HG03064 (cell line): ENCODE measurements around the gene NUP62CL.

Source experiments
- ATAC-seq: cut with Tn5 transposase; IDR thresholded peaks from one replicate; pipeline ENCODE4 v1.9.1; 2021; ENCODE audit warnings: low read depth; ENCODE audit not compliant: unreplicated experiment

Gene NUP62CL

DNA sequence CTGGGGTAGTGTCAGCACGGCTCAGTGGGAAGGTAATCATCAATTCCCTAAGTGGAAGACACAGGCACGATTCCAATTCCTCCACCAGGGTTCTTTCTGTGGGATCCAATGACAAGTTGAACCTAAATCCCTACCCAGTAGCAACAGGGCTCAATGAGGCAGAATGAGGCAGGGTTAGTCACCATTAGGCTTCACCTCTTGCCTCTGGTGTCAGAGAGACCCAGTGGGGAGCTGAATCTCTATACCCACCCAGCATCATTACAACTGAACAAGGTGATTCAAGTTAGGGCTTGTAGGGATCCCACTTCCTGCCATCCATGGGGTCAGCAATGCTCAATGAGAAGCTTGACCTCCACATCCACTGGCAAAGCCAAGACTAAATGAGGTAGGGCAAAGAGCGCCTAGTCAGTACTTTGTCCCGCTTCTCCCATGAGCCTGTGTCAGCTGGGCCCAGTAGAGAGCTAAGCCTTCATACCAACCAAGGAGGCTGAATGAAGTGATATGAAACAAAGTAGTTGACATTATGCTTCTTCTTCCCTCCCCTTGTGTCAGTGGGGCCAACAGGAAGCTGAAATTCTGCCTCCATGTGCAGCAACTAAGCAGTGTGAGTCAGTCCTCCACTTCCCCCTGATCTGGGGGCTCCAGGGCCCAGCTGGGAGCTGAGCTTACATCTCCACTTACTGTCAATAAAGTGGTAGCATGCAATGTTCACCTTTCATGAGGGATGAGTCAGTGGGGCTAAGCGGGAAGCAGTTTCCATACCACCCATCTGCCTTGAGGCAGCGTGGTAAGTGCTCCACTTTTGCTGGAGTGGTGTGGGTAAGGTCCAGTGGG is 51.2 kb downstream of the NUP62CL start:
- no peak for ATAC-seq

DNA sequence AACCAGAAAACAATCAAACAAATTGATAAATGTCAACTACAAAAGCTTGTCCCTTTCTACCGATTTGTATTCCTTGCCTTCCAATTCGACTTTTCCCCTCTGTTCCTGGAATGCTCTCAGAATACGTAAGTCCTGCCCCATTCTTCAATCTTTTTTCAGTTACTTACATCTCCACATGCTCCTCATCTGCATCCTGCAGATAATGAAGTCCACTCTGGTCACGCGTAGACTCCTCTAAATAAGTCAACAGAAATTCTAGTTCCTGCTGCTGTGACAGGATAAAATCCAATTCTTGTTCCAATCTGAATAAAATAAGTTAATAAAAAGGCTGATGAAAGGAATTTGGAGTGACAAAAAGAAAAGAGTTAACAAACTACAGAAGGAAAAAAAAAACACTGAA is 53.2 kb downstream of the NUP62CL start:
- no peak for ATAC-seq

DNA sequence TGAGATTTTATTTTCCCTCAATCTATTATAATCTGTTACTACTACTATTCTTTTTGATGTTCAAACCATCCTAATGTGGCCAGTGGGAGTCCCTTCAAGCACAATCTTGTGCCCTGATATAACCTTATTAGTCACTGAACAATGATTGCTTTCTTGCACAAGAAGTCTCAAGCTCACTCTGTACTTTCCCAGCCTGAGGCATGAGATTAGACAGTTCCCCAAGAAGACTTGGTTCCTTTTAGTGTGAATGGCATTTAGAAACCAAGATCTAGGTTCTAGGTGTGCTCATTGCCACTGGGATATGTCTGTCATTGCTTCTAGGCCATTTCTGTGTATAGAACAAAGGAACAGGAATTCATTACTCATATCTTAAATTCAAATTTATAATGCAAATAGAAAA is 59.6 kb downstream of the NUP62CL start:
- no peak for ATAC-seq

DNA sequence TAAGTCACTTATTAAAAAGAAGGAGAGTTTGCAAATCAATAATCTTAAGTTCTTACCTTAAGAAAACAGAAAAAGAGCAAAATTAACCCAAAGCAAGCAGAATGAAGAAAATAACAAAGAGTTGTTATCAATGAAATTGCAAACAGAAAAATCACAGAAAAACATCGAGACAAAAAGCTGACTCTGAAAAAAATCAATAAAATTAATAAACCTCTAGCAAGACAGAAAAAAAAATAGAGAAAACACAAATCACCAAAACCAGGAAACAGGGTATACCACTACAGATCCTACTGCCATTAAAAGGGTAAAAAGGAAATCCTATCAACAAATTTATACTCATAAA is 70.3 kb downstream of the NUP62CL start:
- no peak for ATAC-seq

DNA sequence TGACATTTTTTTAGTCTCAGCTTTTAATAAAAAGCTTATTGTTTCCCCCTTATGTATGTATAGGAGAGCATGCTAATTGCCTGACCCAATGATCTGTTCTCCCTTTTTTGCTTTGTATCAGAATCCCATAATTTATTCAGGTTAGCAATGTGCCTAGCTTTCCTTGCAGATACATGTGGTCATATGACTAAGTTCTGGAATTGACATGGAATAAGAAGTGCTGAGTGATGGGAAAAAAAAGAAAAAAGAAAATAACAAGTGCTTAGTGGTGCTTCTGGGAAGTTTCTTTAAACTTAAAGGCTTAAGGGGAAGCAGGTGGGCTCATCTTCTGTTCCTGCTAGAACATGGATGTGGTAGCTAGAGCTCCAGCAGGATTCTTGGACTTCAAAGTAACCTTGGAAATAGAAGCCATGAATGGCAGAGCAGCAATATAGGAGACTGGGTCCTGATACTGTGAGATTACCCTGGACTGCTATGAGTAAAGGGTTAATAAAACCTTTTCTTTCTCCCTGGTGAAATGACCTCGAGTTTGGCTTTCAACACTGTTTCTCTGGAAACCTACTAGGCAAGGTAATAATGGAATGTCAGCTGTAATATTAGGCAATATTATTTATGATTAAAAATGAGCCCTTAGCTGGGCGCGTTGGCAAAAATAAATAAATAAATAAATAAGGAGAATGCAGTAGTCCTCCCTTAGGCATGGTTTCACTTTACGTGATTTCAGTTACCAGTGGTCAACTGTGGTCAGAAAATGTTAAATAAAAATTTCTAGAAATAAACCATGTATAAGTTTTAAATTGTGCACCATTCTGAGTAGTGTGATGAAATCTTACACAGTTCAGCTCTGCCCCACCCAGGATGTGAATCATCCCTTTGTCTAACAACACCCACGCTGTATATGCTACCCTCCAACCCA is 70.9 kb downstream of the NUP62CL start:
- no peak for ATAC-seq

DNA sequence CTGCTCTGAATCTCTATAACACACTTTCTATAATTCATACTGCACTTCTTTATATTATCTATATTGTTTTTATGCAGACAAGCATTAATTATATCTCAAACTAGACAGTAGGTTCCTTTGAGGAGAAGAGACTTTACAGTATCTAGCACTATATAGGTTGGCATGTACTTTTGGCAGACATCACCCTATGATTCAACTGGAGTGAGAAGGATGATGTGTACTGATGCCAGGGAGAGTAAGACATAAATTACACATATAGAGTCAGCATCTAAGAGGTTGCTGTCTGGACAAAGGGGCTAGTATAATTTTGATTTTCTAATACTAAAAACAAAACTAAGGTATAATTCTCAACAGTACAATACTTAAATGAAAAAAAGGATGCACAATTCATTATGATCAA is 82.5 kb downstream of the NUP62CL start:
- ATAC-seq: no peak

DNA sequence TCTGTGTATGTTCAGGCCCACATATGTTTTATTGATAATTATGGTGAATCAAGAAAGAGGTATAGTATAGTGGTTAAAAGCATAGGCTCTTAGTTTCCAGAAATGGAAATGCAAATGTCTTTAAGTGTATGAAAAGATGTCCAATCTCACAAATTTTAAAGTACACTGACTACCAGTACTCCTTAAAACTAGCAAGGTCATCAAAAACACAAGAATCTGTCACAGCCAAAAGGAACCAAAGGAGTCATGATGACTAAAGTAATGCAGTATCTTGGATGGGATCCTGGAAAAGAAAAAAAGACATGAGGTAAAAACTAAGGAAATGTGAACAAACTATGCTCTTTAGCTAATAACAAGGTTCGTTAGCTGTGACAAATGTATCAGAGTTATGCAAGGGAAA is 87.0 kb downstream of the NUP62CL start:
- no peak for ATAC-seq

DNA sequence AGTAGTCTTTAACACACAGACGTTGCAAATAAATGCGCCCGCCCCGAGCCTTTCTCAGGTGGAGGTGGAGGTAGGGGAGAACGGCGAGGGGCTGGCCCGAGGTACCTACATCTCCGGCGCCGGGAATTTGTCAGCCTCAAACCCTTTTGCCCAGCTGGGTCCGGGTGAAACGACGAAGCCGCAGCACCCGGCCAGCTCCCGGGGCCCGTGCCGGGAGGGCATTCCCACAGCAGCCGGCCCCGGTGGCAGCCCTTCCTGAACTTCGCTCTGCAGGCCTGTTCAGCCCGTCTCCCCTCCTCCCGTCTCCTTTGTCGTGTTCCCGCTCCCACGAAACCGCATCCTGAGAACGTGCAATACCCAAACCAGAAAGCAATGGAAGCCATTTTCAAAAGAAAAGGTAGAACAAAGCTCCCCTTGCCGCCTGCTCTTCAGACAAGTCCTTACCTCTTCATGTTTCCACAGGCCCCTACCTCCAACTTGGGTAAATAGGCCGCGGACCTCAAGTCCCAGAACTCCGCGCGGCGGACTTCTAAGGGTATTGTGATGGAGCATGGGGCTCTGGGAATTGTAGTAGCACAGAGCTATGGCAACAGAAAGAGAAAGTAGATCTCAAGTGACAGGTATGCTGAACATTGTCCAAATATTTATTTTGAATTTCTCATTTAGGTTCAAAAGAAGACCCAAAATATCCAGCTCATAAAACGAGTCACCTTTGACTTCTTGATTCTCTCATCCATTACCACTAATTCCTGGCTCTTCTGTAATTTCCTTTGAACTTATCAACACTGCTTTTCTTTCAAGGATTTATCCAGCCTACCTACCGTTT is 87.7 kb downstream of the NUP62CL start, which contains the start of gene RBM41:
Gene RBM41 (minus strand): TSS at position 501 of the 826 bp plus-strand sequence. CDS start 49 bp downstream, at position 452.
- peak; percentile 97 for ATAC-seq

DNA sequence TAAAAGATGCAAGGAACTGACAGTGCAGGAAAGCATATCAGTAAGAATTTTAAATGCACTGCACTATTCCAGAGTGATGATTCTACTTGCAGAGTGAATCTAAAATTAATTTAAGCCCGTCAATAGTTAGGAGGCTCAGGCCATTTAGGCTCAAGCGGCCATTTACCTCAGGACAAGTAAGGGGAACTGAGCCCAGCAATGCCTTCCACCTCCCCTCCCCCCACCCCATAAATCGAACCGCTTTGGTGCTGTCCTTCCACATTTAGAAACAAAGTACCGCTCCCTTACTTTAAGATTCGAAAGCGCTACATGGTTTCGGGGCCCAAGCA is 88.3 kb downstream of the NUP62CL start:
- no peak for ATAC-seq

DNA sequence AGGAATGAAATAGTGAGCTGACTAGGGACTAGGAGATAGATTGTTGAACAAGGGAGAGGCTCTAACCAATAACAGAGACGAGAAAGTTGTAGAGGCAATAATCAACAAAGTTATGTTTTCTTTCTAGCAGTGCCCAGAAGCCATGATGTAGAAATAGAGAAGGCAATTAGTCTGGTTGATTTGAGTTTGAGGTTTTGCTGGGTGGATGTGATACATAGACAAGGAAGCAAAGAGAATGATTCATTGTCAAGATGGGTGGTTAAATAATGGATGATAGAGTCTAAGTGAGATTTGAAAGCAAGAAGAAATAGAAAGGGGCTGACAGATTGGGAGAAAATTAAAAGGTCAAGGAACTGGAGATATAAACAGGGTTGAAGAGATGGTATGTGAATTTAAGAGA is 98.8 kb downstream of the NUP62CL start:
- no peak for ATAC-seq

DNA sequence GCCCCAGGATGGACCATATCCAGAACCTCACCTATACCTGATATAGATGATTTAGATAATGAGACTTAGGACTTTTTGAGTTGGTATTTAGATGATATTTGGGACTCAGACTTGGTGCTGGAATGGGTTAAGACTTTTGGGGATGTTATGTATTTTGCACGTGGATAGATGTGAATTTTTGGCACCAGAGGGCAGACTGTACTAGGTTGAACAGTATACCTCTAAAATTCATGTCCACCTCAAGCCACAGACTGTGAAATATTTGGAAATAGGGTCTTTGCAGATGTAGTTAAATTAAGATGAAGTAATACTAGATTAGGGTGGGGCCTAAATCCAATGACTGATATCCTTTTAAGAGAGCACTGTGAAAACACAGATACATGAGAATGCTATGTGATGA is 103.3 kb downstream of the NUP62CL start:
- no peak for ATAC-seq

DNA sequence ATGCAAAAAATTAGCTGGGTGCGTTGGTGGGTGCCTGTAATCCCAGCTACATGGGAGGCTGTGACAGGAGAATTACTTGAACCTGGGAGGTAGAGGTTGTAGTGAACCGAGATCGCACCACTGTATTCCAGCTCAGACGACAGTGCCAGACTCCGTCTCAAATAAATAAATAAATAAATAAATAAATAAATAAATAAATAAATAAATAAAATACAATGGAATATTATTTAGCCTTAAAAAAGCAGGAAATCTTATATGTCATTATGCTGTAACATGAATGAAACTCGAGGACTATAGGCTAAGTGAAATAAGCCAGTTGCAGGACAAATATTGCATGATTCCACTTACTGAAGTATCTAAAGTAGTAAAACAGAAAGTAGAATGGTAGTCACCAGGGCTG is 130.1 kb downstream of the NUP62CL start:
- no peak for ATAC-seq
